Large intestine (tissue), 3 donors: ENCODE results near the gene COA8. TPM values are rescaled to one million over a fixed set of nuclear protein-coding genes. Genes with fewer than 3 reads are reported as not detected.

Experiments used
- DNase-seq, 2 donors: peaks; one replicate each; pipeline versions ENCODE4 v3.0.0 to v3.0.0-alpha.2; 2013
- H3K27ac ChIP-seq: one replicate; pipeline ENCODE4 v1.5.1; 2013; ENCODE audit warnings: low read length
- H3K27me3 ChIP-seq: 2 replicates; pipeline ENCODE4 v1.6.1; 2013; ENCODE audit warnings: low read length; ENCODE audit not compliant: control insufficient read depth, insufficient read depth
- H3K36me3 ChIP-seq: 2 replicates; pipeline ENCODE4 v1.6.1; 2013; ENCODE audit warnings: low read length; ENCODE audit not compliant: control insufficient read depth, insufficient read depth
- H3K4me1 ChIP-seq: one replicate; pipeline ENCODE4 v1.6.1; 2013; ENCODE audit warnings: low read length; ENCODE audit not compliant: control insufficient read depth, insufficient read depth
- H3K4me3 ChIP-seq: one replicate; pipeline ENCODE4 v1.5.1; 2013; ENCODE audit warnings: low read length
- H3K9me3 ChIP-seq: one replicate; pipeline ENCODE4 v1.6.1; 2013; ENCODE audit warnings: mild to moderate bottlenecking, low read depth, low read length, moderate library complexity; ENCODE audit not compliant: control insufficient read depth
- WGBS: methylation state at CpG from one replicate; pipeline ENCODE4 v1.1.5; 2013; ENCODE audit warnings: low lambda C conversion rate; ENCODE audit not compliant: insufficient coverage; 5-methylcytosine and 5-hydroxymethylcytosine counted together
- polyA plus RNA-seq: library from polyadenylated mRNA; unstranded; fragments of 120-200 nt; gene quantifications from one replicate; pipeline ENCODE4 v1.2.1, GENCODE V29; 2013

Gene COA8
- polyA plus RNA-seq, 1 donor: 45.6 TPM

- Histone ChIP-seq H3K9me3 (no peaks in the 10 kb centered on the region), H3K4me3 (no peak overlapping the region), H3K27ac (no peak overlapping the region), H3K4me1 (peaks cover 45% of the 10 kb centered on the region), H3K27me3 (no peaks in the 10 kb centered on the region), H3K36me3 (no peaks in the 10 kb centered on the region)
- DNase-seq: no peak
- no CpG with 5 or more reads among the region's 29 CpGs for WGBS
These were observed 17.4 kb upstream of the COA8 start for GRCh38 chr14:103545219-103545914.

- Histone ChIP-seq H3K27me3 (no peaks in the 10 kb centered on the region), H3K4me3 (no peak overlapping the region), H3K27ac (no peak overlapping the region), H3K36me3 (no peaks in the 10 kb centered on the region), H3K9me3 (no peaks in the 10 kb centered on the region), H3K4me1 (peaks cover 46% of the 10 kb centered on the region)
- no CpG with 5 or more reads among the region's 27 CpGs for WGBS
- DNase-seq: no peak
These were observed 16.7 kb upstream of the COA8 start for GRCh38 chr14:103545915-103546651.

DNA sequence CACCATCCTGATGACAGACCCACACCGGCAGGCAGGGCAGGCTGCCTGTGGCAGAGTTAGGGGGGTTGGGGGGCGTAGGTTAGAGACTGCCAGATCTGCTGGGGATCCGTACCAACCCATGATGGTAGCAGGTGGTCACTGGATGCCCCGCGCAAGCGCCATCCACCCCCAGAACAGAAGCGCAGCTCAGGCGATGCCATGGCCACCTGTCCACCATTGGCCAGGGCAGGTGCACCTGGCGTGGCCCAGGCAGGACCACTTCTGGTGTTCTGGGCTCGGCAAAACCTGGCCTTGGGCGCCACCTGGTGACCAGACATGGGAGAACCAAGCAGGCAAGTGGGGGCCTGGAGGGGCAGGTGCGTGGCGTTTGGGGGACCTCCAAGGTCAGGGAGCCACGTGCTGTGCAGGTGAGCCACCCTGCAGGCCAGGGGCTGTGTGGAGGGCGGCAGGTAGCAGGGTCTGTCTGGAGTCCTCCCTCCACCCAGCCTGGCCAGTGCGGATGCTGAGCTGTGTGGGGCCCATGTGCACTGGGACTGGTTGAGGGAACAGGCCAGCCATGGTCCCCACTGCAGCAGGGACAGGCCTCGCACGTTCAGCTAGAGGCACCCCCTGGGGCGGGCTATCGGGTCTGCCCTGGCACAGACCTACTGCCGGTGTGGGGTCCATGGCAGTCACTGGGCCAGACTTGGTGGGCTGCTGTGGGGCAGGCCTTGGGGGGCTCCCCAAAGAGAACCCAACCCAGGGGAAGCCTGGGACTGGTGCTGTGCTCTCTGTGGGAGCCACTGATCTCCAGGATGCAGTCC, 15.9 kb upstream of the COA8 start:
- no peak overlapping the region for H3K4me3 ChIP-seq
- no peaks in the 10 kb centered on the region for H3K27me3 ChIP-seq
- DNase-seq: peak in 1 of 2 donors; percentile 43
- no peaks in the 10 kb centered on the region for H3K9me3 ChIP-seq
- no peaks in the 10 kb centered on the region for H3K36me3 ChIP-seq
- no peak overlapping the region for H3K27ac ChIP-seq
- WGBS: no CpG with 5 or more reads among the region's 21 CpGs
- peaks cover 40% of the 10 kb centered on the region for H3K4me1 ChIP-seq

DNA sequence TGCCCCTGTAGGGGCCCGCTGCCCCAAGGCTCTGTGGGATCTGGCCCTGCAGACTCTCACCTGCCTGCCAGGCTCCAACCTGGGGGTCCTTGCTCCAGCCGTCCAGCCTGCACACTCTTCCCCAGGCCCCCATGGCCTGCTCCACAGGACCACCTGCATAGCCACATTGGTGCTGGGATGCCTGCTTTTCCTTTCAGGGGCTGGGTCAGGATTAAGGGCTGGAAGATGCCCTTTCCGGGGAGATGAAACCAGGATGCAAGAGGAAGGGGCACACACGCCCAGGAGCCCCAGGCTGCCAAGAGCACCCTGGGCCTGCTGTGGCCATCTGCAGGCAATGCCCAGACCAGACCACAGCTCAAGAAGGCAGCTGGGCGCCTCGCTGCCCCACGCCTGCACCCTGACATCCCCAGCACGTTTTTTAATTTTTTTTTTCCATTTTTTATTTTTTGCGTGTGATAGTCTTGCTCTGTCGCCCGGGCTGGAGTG, 15.3 kb upstream of the COA8 start:
- Histone ChIP-seq H3K4me3 (no peak overlapping the region), H3K27ac (no peak overlapping the region), H3K27me3 (no peaks in the 10 kb centered on the region), H3K9me3 (no peaks in the 10 kb centered on the region), H3K36me3 (no peaks in the 10 kb centered on the region), H3K4me1 (peaks cover 33% of the 10 kb centered on the region)
- DNase-seq: no peak
- WGBS: 93% methylated on average over 3 of the region's 11 CpGs

- H3K4me1 ChIP-seq: peaks cover 28% of the 10 kb centered on the region
- no peak overlapping the region for H3K27ac ChIP-seq
- H3K36me3 ChIP-seq: no peaks in the 10 kb centered on the region
- H3K27me3 ChIP-seq: no peaks in the 10 kb centered on the region
- 72% methylated on average over 2 of the region's 18 CpGs for WGBS
- DNase-seq: no peak
- H3K9me3 ChIP-seq: no peaks in the 10 kb centered on the region
- no peak overlapping the region for H3K4me3 ChIP-seq
These were observed 14.8 kb upstream of the COA8 start for GRCh38 chr14:103547941-103548462.

DNA sequence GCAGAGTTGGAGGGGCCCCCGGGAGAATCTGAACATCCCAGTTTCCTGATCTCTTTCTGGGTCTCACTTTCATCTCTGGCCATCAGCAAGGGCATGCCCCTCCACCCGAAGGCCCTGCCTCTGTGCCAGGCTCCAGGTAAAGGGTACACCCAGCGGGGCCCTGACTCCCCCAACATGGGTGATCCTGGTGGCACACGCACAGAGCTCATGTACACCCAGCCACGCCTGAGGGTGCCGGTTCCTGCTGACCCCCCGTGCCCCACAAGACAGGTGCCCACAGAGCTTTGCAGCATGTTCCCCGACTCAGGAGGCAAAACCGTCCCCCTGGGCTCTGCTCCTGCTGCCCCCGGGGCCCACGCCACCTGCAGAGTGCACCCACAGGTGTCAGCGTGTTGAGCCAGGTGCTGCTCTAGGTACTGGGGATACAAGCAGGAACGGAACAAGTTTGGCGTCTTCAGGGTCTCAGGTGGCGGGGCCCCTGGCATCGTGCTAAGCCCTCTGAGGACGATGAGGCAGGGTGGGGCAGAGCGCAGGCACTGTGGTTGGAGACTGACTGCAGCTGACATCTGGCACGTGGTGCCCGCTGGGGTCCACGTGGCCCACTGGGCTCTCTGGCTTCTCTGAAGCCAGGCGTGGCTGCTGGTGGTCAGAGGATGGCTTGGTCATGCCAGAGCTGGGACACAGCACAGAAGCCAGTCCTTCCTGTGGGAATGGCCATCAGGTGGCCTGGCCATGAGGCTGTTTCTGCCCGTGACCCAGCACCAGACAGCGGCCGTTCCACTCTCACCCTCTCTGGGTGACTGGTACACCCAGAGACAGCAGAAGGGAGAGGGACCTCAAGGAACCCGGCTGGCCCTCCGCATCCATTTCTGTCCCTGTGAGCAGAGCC, 14.1 kb upstream of the COA8 start:
- H3K4me3 ChIP-seq: no peak overlapping the region
- H3K36me3 ChIP-seq: no peaks in the 10 kb centered on the region
- DNase-seq: no peak
- peaks cover 21% of the 10 kb centered on the region for H3K4me1 ChIP-seq
- H3K27ac ChIP-seq: no peak overlapping the region
- H3K9me3 ChIP-seq: no peaks in the 10 kb centered on the region
- H3K27me3 ChIP-seq: no peaks in the 10 kb centered on the region
- no CpG with 5 or more reads among the region's 27 CpGs for WGBS

DNA sequence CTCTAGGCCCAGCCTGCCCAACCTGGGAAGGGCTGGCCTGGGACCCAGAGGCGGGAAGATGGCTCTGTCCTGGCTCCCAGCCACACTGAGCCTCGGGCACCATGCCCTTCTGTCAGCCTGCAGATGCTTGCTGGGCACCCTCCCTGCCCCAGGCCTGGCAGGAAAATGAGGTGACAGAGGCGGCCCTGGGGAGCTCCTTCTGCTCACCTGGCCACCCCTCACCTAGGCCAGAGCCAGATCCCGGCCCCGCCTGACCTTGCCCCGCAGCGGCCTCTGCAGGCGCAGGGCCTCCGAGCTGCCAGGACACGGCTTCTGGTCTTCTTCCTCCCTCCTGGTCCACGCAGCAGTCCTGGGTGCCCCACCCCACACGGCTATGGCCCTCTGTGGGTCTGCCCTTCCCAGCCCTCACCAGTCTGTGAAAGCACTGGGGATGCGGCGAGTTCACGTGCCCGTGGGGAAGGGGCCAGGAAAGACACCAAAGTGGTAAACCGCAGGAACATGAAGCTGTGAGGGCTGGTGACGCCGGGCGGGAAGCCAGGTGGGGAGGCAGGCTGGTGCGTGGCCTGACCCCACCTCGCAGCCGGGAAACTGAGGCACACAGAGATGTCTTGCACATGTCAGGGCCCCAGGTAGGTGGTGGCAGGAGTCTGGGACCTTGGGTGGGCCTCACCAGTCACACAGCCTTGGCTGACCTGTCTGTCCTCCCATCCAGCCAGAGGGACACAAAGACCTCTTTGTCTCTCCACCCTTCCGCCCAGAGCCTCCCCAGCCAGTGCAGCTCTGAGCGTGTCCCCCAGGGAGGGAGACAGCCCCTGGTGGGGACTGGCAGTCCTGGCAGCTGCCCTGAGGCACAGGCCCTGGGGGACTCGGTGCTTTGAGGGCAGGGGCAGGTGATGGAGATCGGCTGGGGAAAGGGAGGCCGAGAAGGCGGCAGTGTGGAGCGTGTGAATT, 13.1 kb upstream of the COA8 start:
- Histone ChIP-seq H3K9me3 (no peaks in the 10 kb centered on the region), H3K4me3 (no peak overlapping the region), H3K4me1 (peaks cover 13% of the 10 kb centered on the region), H3K27ac (no peak overlapping the region), H3K27me3 (no peaks in the 10 kb centered on the region), H3K36me3 (peaks cover under 1% of the 10 kb centered on the region)
- WGBS: 100% methylated on average over 2 of the region's 30 CpGs
- DNase-seq: no peak

- DNase-seq: no peak
- H3K4me3 ChIP-seq: no peak overlapping the region
- no peak overlapping the region for H3K27ac ChIP-seq
- no peaks in the 10 kb centered on the region for H3K9me3 ChIP-seq
- H3K4me1 ChIP-seq: peaks cover 10% of the 10 kb centered on the region
- H3K36me3 ChIP-seq: peaks cover 2% of the 10 kb centered on the region
- no peaks in the 10 kb centered on the region for H3K27me3 ChIP-seq
- WGBS: no CpG with 5 or more reads among the region's 22 CpGs
These were observed 12.1 kb upstream of the COA8 start for GRCh38 chr14:103550451-103551337.
